CD4-positive, alpha-beta T cell (primary cell): ENCODE results near the gene ADAM30. TPM values are rescaled to one million over a fixed set of nuclear protein-coding genes. Genes with fewer than 3 reads are reported as not detected.

Experiments
- ATAC-seq: fragments of 200-7000 bp; cut with Tn5 transposase; one replicate; pipeline ENCODE4 v1.10.0; 2022; ENCODE audit warnings: mild to moderate bottlenecking; ENCODE audit not compliant: poor library complexity
- CTCF ChIA-PET: fragments of 350-600 bp; sonication (Branson Sonifier 250); formaldehyde crosslinking; loops from one replicate; lab custom pipeline; 2021; ENCODE audit warnings: antibody characterized with exemption, inconsistent platforms; lab: Charles Lee
- POLR2A ChIA-PET: fragments of 350-600 bp; sonication (Branson Sonifier 250); formaldehyde crosslinking; loops from one replicate; lab custom pipeline; 2021; ENCODE audit warnings: antibody characterized with exemption, inconsistent platforms; lab: Charles Lee
- DNase-seq, 14 experiments: peaks; one replicate each; pipeline ENCODE4 v3.0.0-alpha.2; 2013 to 2020; ENCODE audit warnings: mixed read lengths in 2 of 14
- H3K27ac ChIP-seq, 2 donors: one replicate each; pipeline versions ENCODE4 v1.5.1 to v1.7.0; 2013; ENCODE audit warnings: low read length in 2 of 2, low read depth in 1 of 2, mild to moderate bottlenecking in 1 of 2
- H3K27me3 ChIP-seq, 2 experiments: 1 replicate in 1 of 2; 2 replicates in 1 of 2; pipeline versions ENCODE4 v1.6.1 to v1.7.0; 2013; ENCODE audit warnings: low read length in 2 of 2, control low read depth in 1 of 2, mild to moderate bottlenecking in 1 of 2, moderate library complexity in 1 of 2; ENCODE audit not compliant: insufficient read depth in 2 of 2, control insufficient read depth in 1 of 2
- H3K36me3 ChIP-seq: one replicate; pipeline ENCODE4 v1.6.1; 2013; ENCODE audit warnings: low read length, control low read depth; ENCODE audit not compliant: insufficient read depth
- H3K4me1 ChIP-seq: one replicate; pipeline ENCODE4 v1.6.1; 2013; ENCODE audit warnings: low read length, control low read depth; ENCODE audit not compliant: insufficient read depth
- H3K4me3 ChIP-seq: one replicate; pipeline ENCODE4 v1.5.1; 2013; ENCODE audit warnings: mild to moderate bottlenecking, low read length, moderate library complexity
- H3K9me3 ChIP-seq, 2 experiments: 1 replicate in 1 of 2; 2 replicates in 1 of 2; pipeline versions ENCODE4 v1.6.1 to v1.7.0; 2013; ENCODE audit warnings: low read length in 2 of 2, mild to moderate bottlenecking in 2 of 2, control low read depth in 1 of 2, moderate library complexity in 1 of 2; ENCODE audit not compliant: control insufficient read depth in 1 of 2, insufficient read depth in 1 of 2
- H3K27ac Mint-ChIP-seq: one replicate; pipeline ENCODE4 v1.8.0; 2020; ENCODE audit warnings: mixed read lengths
- H3K27me3 Mint-ChIP-seq: one replicate; pipeline ENCODE4 v1.8.0; 2021; ENCODE audit warnings: mixed read lengths
- H3K36me3 Mint-ChIP-seq: one replicate; pipeline ENCODE4 v1.8.0; 2021; ENCODE audit warnings: low read depth, mixed read lengths
- H3K4me1 Mint-ChIP-seq: one replicate; pipeline ENCODE4 v1.8.0; 2021; ENCODE audit warnings: low read depth, mixed read lengths
- H3K4me3 Mint-ChIP-seq: one replicate; pipeline ENCODE4 v1.8.0; 2020; ENCODE audit warnings: mild to moderate bottlenecking, mixed read lengths
- H3K9me3 Mint-ChIP-seq: one replicate; pipeline ENCODE4 v1.8.0; 2020; ENCODE audit warnings: mixed read lengths
- CTCF ChIP-seq: fragments of 200-600 bp; IDR thresholded peaks from one replicate; pipeline ENCODE4 v1.8.0; 2022; ENCODE audit warnings: antibody characterized with exemption, mild to moderate bottlenecking
- intact Hi-C, 2 experiments: fragments of 100-400 bp; cut with DNase I in 1 of 2; cut with micrococcal nuclease in 1 of 2; formaldehyde crosslinking; loops; one replicate each; pipeline versions ENCODE4 v1.15.1 to v1.9.0; 2023 to 2025; cut with DNase I, micrococcal nuclease
- total RNA-seq, 174 experiments: library from RNA in 2 of 174; stranded (reverse) in 2 of 174; gene quantifications; one replicate each; pipeline ENCODE4 v1.2.3 and lab custom pipeline; 2021 to 2026

ADAM30 gene
- total RNA-seq, 2 experiments from 2014 or later: not detected

- Histone ChIP-seq H3K36me3 (no peaks in the 10 kb centered on the region), H3K4me1 (no peaks in the 10 kb centered on the region), H3K27ac (no peak overlapping the region), H3K9me3 (no peaks in the 10 kb centered on the region), H3K4me3 (no peak overlapping the region), H3K27me3 (peaks cover 8 to 18% of the 10 kb centered on the region in 2 experiments)
- DNase-seq (peak; percentile 14 to 65 (median 45)), ATAC-seq (peak; percentile 49)
- peak; percentile 50 for TF ChIP-seq CTCF
- intact Hi-C loops: no loop called here
- no peaks in the 10 kb centered on the region for H3K4me1 Mint-ChIP-seq
- POLR2A ChIA-PET: no interaction called here
- no peaks in the 10 kb centered on the region for H3K9me3 Mint-ChIP-seq
- H3K27me3 Mint-ChIP-seq: peaks cover 39% of the 10 kb centered on the region
- CTCF ChIA-PET: no interaction called here
- no peak overlapping the region for H3K4me3 Mint-ChIP-seq
- H3K36me3 Mint-ChIP-seq: no peaks in the 10 kb centered on the region
- no peak overlapping the region for H3K27ac Mint-ChIP-seq
Observed at GRCh38 chr1:119870917-119871596, 25.3 kb downstream of the ADAM30 start.

- no peaks in the 10 kb centered on the region for H3K4me1 Mint-ChIP-seq
- no peak for TF ChIP-seq CTCF
- no peak overlapping the region for H3K27ac ChIP-seq
- H3K4me3 ChIP-seq: no peak overlapping the region
- intact Hi-C loops: no loop called here
- ChIA-PET POLR2A (no interaction called here), CTCF (interaction anchor here (1.0 kb wide), 1 partner anchor 9 kb away, joined by 3 read pairs; no protein-coding TSS in a partner anchor)
- H3K36me3 ChIP-seq: no peaks in the 10 kb centered on the region
- peaks cover 8 to 18% of the 10 kb centered on the region in 2 experiments for H3K27me3 ChIP-seq
- DNase-seq (no peak), ATAC-seq (no peak)
- H3K4me3 Mint-ChIP-seq: no peak overlapping the region
- peaks cover 39% of the 10 kb centered on the region for H3K27me3 Mint-ChIP-seq
- H3K36me3 Mint-ChIP-seq: no peaks in the 10 kb centered on the region
- H3K9me3 ChIP-seq: no peaks in the 10 kb centered on the region
- no peaks in the 10 kb centered on the region for H3K4me1 ChIP-seq
- H3K27ac Mint-ChIP-seq: no peak overlapping the region
- H3K9me3 Mint-ChIP-seq: no peaks in the 10 kb centered on the region
Observed at GRCh38 chr1:119869995-119870394, 26.3 kb downstream of the ADAM30 start.

GRCh38 chr1:119868176-119868575 is 28.1 kb downstream of the ADAM30 start:
- ChIA-PET CTCF (no interaction called here), POLR2A (no interaction called here)
- Mint-ChIP-seq H3K9me3 (no peaks in the 10 kb centered on the region), H3K27me3 (peaks cover 36% of the 10 kb centered on the region), H3K36me3 (no peaks in the 10 kb centered on the region), H3K4me3 (no peak overlapping the region), H3K4me1 (no peaks in the 10 kb centered on the region), H3K27ac (no peak overlapping the region)
- intact Hi-C loops: no loop called here
- Histone ChIP-seq H3K4me3 (no peak overlapping the region), H3K36me3 (no peaks in the 10 kb centered on the region), H3K27ac (no peak overlapping the region), H3K4me1 (no peaks in the 10 kb centered on the region), H3K9me3 (no peaks in the 10 kb centered on the region), H3K27me3 (peaks cover 8 to 18% of the 10 kb centered on the region in 2 experiments)
- DNase-seq: no peak
- TF ChIP-seq CTCF: no peak
- no peak for ATAC-seq
